Loucy (cell line): ENCODE measurements around the gene INTS11.

ENCODE experiments used
- EZH2phosphoT487 ChIP-seq: fragments of 200-600 bp; IDR thresholded peaks from 2 replicates; pipeline ENCODE4 v1.6.1; 2018; ENCODE audit warnings: antibody characterized with exemption, mild to moderate bottlenecking, moderate library complexity, borderline replicate concordance
- TF ChIP-seq, protein P1 (sequence below): fragments of 200-600 bp; sonication (generic); conservative IDR thresholded peaks from 2 replicates; pipeline ENCODE4 v1.5.1; 2014; ENCODE audit warnings: mild to moderate bottlenecking, antibody characterized with exemption, low read length

DNA sequence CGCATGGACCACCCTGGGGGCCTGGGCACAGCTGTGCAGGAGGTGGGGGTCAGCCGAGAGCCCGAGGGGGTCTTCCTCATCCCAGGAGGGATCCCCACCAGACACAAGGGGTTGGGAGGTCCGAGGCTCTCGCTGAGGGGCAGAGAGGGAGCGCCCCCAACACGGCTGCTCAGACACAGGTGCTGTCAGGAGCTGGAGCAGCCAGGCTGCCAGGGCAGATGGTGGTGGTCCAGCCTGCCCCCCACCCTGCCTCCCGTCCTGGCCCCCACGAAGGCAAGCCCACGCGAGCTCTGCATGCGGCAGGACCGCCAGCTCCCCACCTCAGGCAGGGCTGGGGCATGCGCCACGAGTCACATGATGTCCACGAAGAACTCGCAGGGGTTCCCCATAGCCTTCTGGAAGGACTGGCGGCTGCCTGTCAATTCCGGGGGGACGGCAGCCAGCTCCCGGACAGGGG, 11.4 kb upstream of the INTS11 start:
- no peak for TF ChIP-seq EZH2phosphoT487
- TF ChIP-seq, protein P1, sequence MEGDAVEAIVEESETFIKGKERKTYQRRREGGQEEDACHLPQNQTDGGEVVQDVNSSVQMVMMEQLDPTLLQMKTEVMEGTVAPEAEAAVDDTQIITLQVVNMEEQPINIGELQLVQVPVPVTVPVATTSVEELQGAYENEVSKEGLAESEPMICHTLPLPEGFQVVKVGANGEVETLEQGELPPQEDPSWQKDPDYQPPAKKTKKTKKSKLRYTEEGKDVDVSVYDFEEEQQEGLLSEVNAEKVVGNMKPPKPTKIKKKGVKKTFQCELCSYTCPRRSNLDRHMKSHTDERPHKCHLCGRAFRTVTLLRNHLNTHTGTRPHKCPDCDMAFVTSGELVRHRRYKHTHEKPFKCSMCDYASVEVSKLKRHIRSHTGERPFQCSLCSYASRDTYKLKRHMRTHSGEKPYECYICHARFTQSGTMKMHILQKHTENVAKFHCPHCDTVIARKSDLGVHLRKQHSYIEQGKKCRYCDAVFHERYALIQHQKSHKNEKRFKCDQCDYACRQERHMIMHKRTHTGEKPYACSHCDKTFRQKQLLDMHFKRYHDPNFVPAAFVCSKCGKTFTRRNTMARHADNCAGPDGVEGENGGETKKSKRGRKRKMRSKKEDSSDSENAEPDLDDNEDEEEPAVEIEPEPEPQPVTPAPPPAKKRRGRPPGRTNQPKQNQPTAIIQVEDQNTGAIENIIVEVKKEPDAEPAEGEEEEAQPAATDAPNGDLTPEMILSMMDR: no peak
